GM19463 (cell line): ENCODE results near the gene GLOD4.
A peak's percentile ranks its signal among the peaks of the same experiment; 100 is the strongest.
"Not testable (repeated sequence)": the region's sequence is repeated elsewhere in the genome, so short reads cannot be mapped to it uniquely, and the experiment has no call there.

Experiments used
- ATAC-seq: cut with Tn5 transposase; IDR thresholded peaks from one replicate; pipeline ENCODE4 v1.9.1; 2021; ENCODE audit warnings: mild to moderate bottlenecking, moderate library complexity; ENCODE audit not compliant: unreplicated experiment

The GLOD4 gene

GRCh38 chr17:784143-784542, 2.1 kb upstream of the GLOD4 start:
- ATAC-seq, result no peak

GRCh38 chr17:778096-778495, 4.0 kb downstream of the GLOD4 start:
- ATAC-seq, result no peak

GRCh38 chr17:774313-774584, 7.8 kb downstream of the GLOD4 start:
- ATAC-seq, result no peak

- ATAC-seq, result no peak
These were observed 8.4 kb downstream of the GLOD4 start for GRCh38 chr17:773467-774312.

GRCh38 chr17:773016-773415, 9.1 kb downstream of the GLOD4 start:
- ATAC-seq, result no peak

GRCh38 chr17:767076-767475, 15.0 kb downstream of the GLOD4 start:
- ATAC-seq, result no peak

GRCh38 chr17:760371-760770, 21.7 kb downstream of the GLOD4 start:
- no peak for ATAC-seq

GRCh38 chr17:759964-760363, 22.1 kb downstream of the GLOD4 start:
- ATAC-seq, result no peak

- not testable (repeated sequence) for ATAC-seq
These were observed 26.0 kb downstream of the GLOD4 start for GRCh38 chr17:756010-756567.

GRCh38 chr17:755319-755961, 26.6 kb downstream of the GLOD4 start:
- ATAC-seq, result not testable (repeated sequence)

GRCh38 chr17:753418-753817, 28.7 kb downstream of the GLOD4 start:
- no peak for ATAC-seq

- ATAC-seq, result no peak
These were observed 29.4 kb downstream of the GLOD4 start for GRCh38 chr17:752620-753219.

- peak; percentile 82 for ATAC-seq
These were observed 30.0 kb downstream of the GLOD4 start, which contains the start of gene GEMIN4 for GRCh38 chr17:752002-752619. Gene GEMIN4 (minus strand): TSS chr17:752264. CDS start chr17:752142, 122 bp downstream.

- peak; percentile 36 for ATAC-seq
These were observed 30.6 kb downstream of the GLOD4 start for GRCh38 chr17:751269-752001.

- ATAC-seq, result no peak
These were observed 31.5 kb downstream of the GLOD4 start for GRCh38 chr17:750431-751037.

GRCh38 chr17:749359-749758, 32.7 kb downstream of the GLOD4 start:
- ATAC-seq, result not testable (repeated sequence)

GRCh38 chr17:748604-749003, 33.5 kb downstream of the GLOD4 start:
- ATAC-seq, result not testable (repeated sequence)

- ATAC-seq, result no peak
These were observed 35.1 kb downstream of the GLOD4 start for GRCh38 chr17:746783-747629.

- ATAC-seq, result no peak
These were observed 35.9 kb downstream of the GLOD4 start for GRCh38 chr17:746181-746580.
